ENCODE results near the gene EYS. TPM values are rescaled to one million over a fixed set of nuclear protein-coding genes. Genes with fewer than 3 reads are reported as not detected.
"Not testable (repeated sequence)": the region's sequence is repeated elsewhere in the genome, so short reads cannot be mapped to it uniquely, and the experiment has no call there.

The EYS gene
- total RNA-seq, 1 experiment from 2014 or later = 0.98 TPM

DNA sequence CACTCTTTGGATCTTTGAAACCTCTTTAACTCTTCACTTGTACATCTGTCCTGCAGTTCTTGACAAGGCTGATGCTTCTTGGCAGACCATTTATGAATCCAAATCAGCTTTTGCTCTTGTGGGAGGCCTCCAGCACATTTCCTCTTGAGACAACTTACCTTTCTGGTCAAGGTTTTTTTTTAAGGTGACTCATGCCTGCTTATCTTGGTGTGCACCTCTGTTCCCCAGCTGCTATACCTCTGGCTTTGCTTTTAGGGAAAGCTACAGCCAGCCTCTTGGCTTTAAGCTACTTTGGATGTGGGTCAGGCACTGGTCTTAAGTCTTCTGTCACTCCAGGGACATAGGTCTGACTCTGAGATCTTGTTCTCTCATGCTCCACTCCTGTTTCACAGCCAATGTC is 1965.0 kb downstream of the EYS start:
- no peak for DNase-seq (ENCODE audit: low read depth)

DNA sequence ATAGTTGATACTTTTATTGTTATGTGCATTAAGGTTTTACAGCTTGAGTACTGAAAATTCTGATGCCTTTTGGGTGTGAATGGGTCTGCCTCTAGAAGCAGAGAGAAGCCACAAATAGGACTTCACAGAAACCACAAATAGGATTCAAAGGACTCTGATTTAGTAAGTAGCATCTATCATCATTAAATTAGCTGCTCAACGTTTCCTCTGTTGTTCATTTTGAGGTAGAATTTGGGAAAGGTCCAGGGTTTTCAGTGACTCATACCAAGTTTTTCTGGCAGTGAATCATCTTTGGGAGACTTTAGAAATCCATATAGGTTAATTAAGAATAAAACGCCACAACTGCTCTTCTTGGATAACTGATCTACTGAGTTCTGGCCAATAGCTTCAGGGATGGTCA is 1966.3 kb downstream of the EYS start:
- DNase-seq (ENCODE audit: low read depth) = peak; percentile 82

DNA sequence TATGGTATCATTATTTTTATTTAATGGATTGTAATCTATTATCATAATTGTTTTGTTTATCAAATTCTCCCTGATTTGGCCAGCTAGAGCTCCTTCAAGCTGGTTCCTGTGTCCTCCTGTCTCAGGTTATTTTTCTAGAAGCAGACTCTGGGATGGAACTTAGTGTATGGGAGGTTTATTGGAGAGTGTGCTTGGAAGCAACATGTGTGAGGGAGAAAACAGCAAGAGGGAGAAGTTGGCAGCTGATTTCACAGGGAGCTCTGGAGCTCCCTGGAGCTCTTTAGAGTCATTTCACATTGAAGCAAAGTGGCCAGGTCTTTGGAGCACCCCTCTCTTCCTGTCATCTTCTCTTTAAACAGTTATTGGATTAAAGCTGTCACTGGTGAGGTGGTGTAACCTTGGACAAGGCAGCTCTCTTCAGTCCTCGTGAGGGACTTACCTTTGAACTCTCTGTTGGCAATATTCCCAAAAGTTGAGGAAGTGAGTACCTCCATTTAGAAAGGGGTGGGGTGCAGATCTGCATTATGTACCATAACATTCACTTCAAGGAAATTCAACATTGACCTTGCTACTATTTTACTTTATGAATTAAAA is 1967.8 kb downstream of the EYS start:
- DNase-seq (ENCODE audit: low read depth) = no peak

DNA sequence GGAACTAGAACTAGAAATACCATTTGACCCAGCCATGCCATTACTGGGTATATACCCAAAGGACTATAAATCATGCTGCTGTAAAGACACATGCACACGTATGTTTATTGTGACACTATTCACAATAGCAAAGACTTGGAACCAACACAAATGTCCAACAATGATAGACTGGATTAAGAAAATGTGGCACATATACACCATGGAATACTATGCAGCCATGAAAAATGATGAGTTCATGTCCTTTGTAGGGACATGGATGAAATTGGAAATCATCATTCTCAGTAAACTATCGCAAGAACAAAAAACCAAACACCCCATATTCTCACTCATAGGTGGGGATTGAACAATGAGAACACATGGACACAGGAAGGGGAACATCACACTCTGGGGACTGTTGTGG is 1968.8 kb downstream of the EYS start:
- not testable (repeated sequence) for DNase-seq (ENCODE audit: low read depth)

DNA sequence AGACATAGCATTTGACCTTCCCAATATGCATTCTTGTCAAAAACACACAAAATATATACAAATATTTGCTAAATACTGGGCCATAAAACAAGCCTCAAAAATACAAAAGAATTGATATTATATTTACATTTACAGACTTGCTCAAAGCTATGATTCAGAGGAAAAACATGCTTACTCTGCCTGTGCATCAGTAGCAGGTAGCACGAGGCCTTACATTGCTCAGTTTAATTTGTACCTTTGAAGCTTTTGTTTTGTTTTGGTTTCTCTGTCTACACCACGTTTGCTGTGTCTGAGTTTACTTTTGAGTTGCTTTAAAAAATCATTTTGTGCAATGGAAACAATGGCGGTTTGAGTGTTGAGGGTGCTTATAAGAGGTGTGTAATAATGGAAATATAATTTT is 1972.1 kb downstream of the EYS start:
- DNase-seq (ENCODE audit: low read depth) = no peak

DNA sequence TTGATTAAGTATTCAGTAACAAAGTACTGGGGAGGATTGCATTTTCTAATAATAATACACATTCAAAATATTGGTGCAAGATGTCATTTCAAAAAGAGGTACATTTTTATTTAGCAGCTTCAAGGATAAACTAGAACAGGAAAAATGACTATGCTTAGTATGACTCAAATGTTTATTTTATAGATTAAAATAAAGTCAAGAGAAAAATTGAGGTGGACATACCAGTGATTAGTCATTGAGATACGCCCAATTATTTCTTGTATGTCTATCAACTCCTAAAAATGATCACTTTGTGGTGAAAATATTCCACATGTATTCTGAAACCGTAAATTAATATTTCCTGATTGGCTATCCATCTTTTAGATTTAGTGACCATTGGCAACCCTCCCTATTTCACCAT is 1974.7 kb downstream of the EYS start:
- DNase-seq (ENCODE audit: low read depth) = peak; percentile 28

DNA sequence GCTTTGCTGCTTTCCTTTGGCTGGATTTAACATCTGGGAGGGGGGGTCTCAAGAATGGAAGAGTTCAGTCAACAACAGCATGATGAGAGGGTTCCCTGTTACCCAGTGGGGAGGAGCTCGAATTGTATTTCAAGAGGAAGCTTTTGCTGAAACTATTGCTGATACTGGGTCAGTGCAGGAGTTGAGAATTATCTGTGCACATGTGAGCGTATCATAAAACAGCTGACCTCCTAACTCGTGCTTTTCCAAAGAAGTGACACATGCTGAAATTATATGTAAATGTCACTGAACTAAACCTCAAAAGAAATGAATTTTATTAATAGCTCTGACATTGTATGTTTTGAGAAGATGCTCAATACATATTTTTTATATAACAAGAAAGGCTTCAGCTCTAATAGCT is 1975.1 kb downstream of the EYS start:
- peak; percentile 38 for DNase-seq (ENCODE audit: low read depth)

DNA sequence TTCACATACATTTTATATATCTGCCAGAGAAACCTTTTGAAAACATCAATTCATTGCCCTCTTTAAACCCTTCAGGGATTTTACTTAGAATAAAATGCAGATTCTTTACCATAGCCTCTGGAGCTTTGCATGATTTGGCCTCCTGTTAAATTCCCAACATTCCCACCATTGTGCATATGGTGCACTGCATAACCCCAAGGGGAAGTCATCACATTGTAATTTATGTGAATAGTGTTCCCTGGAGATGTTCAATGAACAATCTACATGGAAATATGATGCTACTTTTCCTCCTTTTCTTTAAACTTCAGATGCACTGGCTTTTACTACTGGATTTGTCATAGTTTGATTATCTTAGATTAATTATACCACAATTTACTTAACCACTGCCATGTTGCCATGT is 1976.7 kb downstream of the EYS start:
- DNase-seq (ENCODE audit: low read depth) = no peak

DNA sequence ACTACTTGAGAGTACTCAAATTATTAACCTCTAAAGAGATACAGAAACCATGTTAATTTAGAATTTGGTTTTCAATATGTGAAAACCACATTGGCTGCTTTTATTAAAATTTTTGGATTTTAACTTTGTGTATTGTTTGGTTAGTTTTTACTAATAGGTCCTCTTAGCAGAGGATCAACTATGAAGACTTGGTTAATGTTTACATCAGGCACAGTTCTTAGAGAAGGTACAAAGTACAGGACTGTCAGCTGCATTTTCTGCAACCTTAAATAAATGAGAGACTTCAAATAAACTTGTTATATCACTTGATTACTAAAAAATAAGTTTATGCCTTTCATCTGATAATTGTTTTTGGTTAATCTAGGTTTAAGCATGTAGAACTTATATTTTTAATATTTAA is 1982.3 kb downstream of the EYS start:
- DNase-seq (ENCODE audit: low read depth) = no peak

DNA sequence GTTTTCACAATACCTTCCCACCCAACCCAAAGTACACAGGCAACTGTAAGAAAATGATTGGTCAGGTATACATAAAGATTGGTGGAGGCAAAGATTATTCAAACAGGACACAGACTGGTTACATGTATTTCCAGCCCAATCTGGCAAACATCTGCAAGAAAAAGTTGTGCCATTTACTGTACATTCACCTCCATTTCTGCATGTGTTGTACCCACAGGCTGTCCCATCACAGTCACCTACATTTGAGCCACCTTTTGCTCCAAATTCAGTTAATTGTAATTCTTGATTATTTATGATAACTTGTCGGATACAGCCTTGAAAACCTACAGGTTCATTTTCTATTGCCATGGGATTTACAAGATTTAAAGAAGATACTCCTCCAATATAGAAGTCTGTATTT is 1985.8 kb downstream of the EYS start:
- no peak for DNase-seq (ENCODE audit: low read depth)

DNA sequence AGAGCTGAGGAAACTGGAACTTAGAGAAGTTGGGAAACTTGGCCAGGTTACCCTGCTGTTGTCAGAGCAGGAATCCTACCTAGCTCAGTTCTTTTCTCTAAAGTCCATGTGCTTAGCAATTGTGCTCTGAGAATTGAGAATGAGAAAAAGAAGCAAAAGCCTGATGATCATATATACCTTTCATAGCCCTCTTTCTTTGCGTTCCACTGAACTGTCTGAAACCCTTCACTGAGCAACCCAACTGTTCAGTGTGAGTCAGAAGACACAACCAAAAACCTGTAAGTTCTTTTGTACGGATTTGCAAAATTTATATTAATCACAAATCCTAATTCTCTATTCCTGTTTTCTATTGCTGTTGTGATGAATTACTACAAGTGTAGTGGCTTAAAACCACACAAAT is 1990.9 kb downstream of the EYS start:
- no peak for DNase-seq (ENCODE audit: low read depth)

DNA sequence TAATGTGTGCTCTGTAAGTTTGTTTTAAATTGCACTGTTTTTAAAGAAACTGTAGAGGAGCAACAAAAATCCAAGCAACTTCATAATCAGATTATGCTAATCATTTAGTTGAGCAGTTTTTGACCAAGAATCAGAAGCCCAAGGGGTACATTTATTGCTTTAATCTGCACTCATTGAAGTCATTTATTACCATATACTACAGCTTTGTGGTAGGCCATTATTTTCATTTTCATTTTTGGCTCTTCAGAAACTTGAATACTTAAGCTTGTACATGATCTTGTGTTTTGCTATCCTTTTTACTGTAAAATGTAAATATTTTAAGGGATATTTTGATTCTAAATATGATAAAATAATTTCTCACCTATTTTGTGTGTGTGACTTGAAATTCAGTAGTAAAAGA is 1992.9 kb downstream of the EYS start:
- no peak for DNase-seq (ENCODE audit: low read depth)

DNA sequence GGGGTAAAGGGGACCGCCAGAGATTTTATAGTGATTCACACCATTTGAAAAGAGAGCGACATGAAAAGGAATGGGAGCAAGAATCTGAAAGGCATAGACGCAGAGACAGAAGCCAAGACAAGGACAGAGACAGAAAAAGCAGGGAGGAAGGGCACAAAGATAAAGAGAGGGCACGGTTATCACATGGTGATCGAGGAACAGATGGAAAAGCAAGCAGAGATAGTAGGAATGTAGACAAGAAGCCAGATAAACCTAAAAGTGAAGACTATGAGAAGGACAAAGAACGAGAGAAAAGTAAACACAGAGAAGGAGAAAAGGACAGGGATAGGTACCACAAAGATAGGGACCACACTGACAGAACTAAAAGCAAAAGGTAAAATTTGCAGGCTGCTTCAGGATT is 1993.7 kb downstream of the EYS start:
- no peak for DNase-seq (ENCODE audit: low read depth)

DNA sequence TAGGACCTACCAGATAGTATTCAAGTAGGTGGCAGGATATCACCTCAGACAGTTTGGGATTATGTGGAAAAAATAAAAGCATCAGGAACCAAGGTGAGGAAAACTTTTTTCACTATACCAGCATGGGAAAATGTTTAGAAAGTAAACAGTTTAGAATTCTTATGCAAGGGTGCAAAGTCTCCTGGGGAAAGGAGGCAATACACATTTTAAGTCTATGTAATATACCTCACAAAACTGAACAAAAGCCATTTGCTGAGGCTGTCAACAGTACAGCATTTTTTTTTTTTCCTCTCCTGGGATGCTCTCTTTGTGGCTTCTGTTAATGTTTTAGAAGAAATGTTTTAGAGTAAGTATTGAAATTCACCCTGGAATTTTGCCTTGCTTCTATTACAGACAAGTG is 1997.9 kb downstream of the EYS start:
- no peak for DNase-seq (ENCODE audit: low read depth)

DNA sequence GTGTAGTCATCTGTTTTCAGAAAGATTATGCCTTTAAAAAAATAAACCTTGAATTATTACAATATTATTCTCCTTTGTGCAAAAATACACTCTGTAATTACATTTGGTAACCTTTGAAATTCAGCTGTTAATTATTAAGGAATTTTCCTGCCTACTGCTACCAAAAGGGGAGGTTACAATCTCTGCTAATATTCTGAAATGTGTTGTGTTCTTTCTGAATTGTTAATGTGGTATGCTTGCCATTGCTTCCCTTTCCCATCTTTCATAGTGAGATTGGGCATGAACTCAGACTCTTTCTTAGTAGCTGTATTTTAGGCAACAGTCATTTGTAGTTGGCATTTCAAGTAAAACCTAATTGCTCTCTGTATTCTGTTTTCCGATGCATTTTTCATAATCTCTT is 1998.4 kb downstream of the EYS start:
- no peak for DNase-seq (ENCODE audit: low read depth)

DNA sequence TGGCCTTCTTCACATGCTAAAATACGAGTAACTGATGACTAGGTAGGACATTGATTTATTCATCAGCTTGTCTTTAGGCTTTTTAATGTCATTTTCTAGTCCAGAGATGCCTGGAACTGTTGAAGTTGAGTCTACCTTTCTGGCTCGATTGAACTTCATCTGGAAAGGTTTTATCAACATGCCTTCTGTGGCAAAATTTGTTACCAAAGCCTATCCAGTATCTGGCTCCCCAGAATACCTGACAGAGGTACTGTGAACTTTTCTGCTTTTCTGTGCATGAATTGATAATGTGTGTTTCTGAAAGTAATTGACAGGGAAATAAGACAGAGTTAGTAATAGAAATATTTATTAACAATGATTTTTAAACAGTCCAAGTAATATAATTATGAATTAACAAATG is 2000.4 kb downstream of the EYS start:
- DNase-seq (ENCODE audit: low read depth) = no peak

DNA sequence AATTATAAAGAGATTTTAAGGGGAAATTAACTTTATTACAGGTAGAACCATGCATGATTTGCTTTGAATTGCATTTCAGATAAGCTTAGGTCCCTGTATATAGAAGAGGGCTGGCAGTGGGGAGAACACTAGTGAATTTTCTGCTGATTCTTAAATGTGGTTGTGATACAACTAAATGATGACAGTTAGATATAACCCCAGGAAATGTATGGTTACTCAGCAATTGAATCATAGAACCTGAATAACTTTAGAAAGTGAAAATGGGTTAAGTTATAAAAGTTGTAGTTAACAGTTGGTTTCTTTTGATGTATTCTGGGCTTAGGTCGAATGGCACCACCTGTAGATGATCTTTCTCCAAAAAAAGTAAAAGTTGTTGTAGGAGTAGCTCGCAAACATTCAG is 2001.3 kb downstream of the EYS start:
- no peak for DNase-seq (ENCODE audit: low read depth)

DNA sequence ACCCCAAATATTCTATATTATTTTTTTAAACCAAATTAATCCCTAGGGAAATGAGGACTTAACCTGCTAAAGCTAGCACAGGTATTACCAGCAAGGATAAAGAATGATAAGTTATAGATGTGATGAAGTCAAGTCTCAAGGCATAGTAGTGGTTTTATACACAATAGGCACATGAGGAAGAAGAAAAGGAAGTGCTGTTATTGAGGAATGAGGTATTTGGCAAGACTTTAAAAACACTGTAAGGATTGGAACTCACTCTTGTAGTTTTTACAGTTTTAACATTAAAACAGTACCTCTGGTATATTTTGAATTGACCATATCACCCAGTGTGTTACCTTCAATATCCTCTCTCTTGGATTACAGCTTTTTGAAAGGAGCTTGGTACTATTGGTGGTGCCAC is 2016.8 kb downstream of the EYS start:
- no peak for DNase-seq (ENCODE audit: low read depth)

DNA sequence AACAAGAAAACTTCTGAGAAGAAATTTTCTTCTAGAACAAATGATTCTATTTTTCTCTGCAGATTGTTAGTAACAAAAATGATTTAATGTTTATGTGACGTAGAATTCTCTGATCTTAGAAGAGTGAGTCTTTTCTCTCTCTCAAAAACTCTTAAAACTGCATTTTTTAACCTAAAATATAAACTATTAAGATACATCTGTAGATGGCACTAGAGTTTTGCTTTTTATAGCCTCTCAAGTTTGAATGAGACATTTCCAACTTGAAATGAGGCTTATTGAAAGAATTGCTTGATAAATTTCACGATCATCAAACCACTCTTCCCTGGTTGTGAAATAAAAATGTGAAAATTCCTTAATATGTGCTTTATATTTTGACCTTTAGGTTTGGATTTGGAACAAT is 2017.6 kb downstream of the EYS start:
- no peak for DNase-seq (ENCODE audit: low read depth)

DNA sequence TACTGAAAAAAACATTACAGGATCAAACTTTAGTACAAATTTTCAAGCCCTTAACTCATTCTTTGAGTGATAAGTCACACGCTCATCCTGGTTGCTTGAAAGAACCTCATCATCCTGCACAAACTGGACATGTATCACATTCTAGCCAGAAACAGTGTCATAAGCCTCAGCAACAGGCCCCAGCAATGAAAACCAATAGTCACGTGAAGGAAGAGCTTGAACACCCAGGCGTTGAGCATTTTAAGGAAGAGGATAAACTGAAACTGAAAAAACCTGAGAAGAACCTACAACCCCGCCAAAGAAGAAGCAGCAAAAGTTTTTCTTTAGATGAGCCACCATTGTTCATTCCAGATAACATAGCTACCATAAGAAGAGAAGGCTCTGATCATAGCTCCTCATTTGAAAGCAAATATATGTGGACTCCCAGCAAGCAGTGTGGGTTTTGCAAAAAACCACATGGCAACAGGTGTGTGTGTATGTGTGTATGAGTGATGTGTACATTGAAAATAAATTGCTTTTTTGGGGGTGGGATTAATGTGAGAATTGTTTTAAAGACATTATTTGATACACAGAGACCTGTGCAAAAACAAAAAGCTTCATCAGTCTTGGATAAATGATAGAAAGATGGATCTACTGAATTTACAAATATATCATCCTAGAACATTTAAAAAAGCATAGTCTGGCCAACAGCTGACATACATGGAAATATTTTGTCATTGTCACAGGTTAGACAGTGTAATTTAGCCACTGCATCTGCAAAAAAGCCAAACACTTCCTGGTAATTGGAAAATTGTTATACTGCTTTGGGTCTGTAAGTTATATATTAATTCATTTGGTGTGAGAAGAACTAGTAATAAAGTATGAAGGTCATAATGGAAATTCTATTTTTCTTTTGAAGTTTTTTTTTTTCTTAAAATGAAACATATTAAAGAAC is 2021.3 kb downstream of the EYS start:
- no peak for DNase-seq (ENCODE audit: low read depth)

DNA sequence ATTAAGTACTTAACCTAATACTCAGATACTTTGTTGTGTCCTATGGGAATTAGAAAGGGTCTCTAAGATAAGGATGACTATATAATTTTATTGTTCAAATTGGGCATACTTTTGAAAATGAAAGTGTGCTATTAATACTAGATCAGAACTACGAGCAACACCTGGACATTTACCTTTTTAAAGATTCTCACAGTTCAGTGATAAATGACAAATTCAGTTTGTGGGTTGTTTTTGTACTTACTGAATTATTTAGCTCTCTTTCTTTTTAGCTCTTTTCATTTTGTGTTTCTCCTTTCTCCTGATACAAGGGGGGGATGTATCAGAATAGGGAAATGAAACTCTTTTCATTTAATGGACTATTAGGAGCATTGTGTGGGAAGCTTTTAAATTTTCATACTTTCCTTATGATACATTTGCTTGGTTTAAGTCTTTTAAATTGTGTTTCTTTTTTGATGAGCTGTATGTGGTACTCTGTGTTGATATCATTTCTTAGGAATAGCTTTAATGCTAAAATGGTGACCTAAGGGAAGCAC is 2023.9 kb downstream of the EYS start:
- no peak for DNase-seq (ENCODE audit: low read depth)

DNA sequence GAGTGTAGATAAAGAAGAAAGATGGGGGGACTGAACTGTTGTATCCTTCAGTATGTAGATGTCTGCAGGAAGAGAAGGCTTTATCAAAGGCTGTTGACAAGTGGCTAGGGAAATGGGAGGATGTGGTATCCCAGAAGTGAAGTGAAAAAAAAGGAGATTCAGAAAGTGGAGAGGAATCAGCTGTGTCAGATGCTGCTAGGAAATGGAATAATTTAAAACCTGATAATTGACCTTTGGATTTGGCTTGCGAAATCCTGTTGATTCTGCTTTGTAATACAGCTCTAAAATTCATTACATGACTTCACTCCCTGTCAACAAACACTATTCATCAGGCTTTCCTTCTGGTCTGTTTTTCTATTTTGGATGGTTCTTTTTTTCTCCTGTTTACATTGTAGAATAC is 2029.7 kb downstream of the EYS start:
- DNase-seq (ENCODE audit: low read depth) = peak; percentile 10
